Frontal cortex (tissue), 4 donors: Measurements from ENCODE around the gene C17orf58. TPM values are rescaled to one million over a fixed set of nuclear protein-coding genes. Genes with fewer than 3 reads are reported as not detected.
"Not testable (repeated sequence)": the region's sequence is repeated elsewhere in the genome, so short reads cannot be mapped to it uniquely, and the experiment has no call there.

Experiments used
- DNase-seq, 2 donors: peaks; one replicate each; pipeline ENCODE4 v3.0.0; 2012; ENCODE audit warnings: low spot score in 2 of 2
- FAIRE-seq: peaks from 2 replicates; lab custom pipeline; 2012; peaks lifted over from hg19 to GRCh38; lab: Jason Lieb, UNC
- small RNA-seq: library from RNA; depleted of rRNA; stranded (forward); fragments of <200 nt; gene quantifications from one replicate; pipeline ENCODE3, GENCODE V24; 2014
- total RNA-seq: library from RNA; depleted of rRNA; stranded (reverse); fragments of >200 nt; gene quantifications from one replicate; pipeline ENCODE4 v1.2.3, GENCODE V29; 2014
- donor health status: control.
- donor health status: control.
- donor health status: control.

Gene C17orf58
- total RNA-seq, 1 donor from 2014 or later = 38.3 TPM

- no peak for FAIRE-seq
Measured at GRCh38 chr17:67970783-67971182, 25.5 kb downstream of the C17orf58 start.

GRCh38 chr17:67963145-67963572, 33.1 kb downstream of the C17orf58 start:
- FAIRE-seq (peak; percentile 81), DNase-seq (peak in 1 of 2 donors; percentile 32)

More at GRCh38 chr17:67970783-67971182, 25.5 kb downstream of the C17orf58 start:
- no peak for DNase-seq

- not testable (repeated sequence) for FAIRE-seq, DNase-seq
Measured at GRCh38 chr17:67962156-67962555, 34.1 kb downstream of the C17orf58 start.

GRCh38 chr17:67960276-67960675, 36.0 kb downstream of the C17orf58 start:
- FAIRE-seq = not testable (repeated sequence)

GRCh38 chr17:67959510-67959909, 36.8 kb downstream of the C17orf58 start:
- FAIRE-seq (no peak), DNase-seq (no peak)

More at GRCh38 chr17:67960276-67960675, 36.0 kb downstream of the C17orf58 start:
- not testable (repeated sequence) for DNase-seq

- DNase-seq = no peak
- no peak for FAIRE-seq
Measured at GRCh38 chr17:67950945-67951344, 45.3 kb downstream of the C17orf58 start.

- DNase-seq = no peak
- FAIRE-seq = no peak
Measured at GRCh38 chr17:67947325-67947813, 48.9 kb downstream of the C17orf58 start.

GRCh38 chr17:67946513-67946912, 49.8 kb downstream of the C17orf58 start:
- FAIRE-seq = no peak

GRCh38 chr17:67944035-67944434, 52.2 kb downstream of the C17orf58 start:
- FAIRE-seq = no peak
- no peak for DNase-seq

More at GRCh38 chr17:67946513-67946912, 49.8 kb downstream of the C17orf58 start:
- DNase-seq = no peak

GRCh38 chr17:67942810-67943209, 53.5 kb downstream of the C17orf58 start:
- DNase-seq = no peak
- no peak for FAIRE-seq

Small RNA genes lying within 50 kb of the gene (small RNA-seq; reads per million reads assigned to genes)
- gene RN7SL622P = not detected

Other genes with a start within 250 kb of the C17orf58 start
- 128 TPM for gene BPTF, start 171.0 kb downstream of the C17orf58 start, total RNA-seq
- 39.5 TPM for gene KPNA2, start 39.3 kb upstream of the C17orf58 start, total RNA-seq